ELR (cell line): ENCODE data around the gene SCUBE3.
A peak's percentile ranks its signal among the peaks of the same experiment; 100 is the strongest.

ENCODE experiments used
- DNase-seq: peaks from one replicate; pipeline ENCODE4 v3.0.0-alpha.2; 2015; ENCODE audit warnings: low read depth

The SCUBE3 gene

DNA sequence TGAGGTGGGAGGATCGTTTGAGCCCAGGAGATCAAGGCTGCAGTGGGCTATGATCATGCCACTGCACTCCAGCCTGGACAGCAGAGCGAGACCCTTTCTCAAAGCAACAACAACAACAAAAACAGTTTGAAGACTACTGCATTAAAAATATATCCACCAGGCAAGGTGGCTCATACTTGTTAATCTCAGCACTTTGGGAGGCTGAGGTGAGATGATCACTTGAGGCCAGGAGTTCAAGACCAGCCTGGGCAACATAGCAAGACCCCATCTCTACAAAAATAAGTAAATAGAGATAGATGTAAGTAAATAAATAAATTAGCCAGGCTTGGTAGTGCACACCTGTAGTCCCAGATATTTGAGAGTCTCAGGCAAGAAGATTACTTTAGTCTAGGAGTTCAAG is 58.2 kb downstream of the SCUBE3 start:
- DNase-seq, result no peak

DNA sequence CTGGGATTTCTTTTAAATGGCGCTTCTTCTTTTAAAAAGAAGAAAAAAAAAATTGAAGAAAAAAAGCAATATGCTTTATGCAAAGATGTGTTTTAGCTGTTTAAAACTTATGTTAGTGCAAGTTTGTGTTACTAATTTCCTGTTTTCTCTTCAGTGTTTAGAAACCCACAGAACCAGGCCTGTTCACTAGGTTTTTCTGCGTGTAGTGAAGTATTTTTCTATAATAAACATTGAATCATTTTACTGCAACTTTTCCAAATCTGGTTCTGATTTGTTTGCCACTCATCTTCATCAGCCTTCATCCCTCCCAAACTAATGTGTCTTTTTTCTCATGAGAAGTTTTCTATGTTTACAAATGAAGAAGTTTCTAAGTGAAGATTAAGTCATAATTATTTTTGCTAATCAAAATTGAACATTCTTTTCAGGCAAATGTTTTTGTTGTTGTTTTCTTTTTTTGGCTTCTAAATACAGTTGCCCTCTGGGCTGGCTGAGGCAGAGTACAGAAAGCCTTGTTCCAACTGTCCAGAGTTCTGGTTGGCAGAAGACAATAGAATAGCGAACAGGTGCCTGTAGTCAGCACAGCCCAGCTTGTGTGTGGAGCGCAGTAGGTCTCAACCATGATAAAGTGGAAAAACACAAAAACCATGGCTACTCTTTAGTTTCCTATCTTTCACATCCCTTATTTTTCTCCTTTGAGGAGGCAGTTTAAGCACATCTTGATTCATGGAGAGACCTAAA is 60.2 kb downstream of the SCUBE3 start:
- DNase-seq, result no peak

DNA sequence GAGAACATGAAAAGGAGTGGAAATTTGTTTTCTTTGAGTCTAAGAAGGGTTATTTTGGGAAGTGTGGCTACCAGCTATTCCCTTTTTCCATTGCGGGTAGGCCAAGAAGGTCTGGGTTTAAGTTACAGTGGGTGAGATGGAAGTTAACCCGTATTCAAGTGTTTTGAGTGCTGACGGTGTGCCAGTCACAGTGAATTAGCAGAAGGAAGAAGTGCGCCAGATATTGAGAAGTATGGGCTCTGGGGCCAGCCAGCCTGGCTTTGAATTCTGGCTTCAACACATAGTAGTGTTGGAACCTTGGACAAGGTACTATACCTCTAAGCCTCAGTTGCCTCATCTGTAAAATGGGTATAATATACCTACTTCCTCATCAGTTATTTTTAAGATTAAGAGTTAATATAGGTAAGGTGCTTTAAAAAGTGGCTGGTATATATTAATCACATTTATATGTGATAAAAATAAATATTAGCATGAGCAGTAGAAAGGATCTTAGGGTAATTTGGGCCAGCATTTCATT is 62.0 kb downstream of the SCUBE3 start:
- no peak for DNase-seq

DNA sequence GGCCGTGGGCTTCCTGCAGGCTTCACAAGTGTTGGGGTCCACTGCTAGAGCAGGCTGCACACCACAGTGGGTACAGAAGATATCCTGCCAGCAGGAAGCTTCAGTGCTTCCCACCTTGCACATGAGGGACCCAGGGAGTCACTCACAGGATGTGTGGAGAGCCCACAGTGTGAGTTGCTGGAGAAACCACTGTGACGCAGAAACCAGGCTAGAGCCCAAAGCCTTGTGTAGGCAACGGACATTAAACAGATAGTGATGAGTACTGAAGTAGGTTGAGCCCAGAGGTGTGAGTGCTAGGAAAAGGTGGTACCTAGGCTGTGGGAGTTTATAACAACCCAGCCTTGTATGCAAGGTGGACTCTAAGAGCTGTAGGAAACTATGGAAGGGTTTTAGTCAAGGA is 65.0 kb downstream of the SCUBE3 start:
- DNase-seq, result no peak

DNA sequence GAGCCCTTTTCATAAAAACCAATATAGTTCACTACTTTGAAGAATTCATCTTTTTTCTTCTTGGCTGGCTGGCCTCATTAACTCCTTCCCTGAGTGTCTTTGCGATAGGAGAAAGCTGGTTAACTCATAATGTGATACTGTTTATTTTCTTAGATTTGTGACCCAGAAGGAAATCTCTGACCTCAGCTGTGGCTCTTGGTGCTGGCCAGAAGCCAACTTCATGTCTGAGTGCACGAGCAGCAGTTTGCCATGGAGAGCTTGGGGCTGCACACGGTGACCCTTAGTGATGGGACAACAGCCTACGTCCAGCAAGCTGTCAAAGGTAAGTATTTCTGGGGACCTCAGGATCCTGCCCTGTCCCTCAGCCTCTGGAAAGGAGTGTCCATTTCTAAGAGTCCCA is 67.1 kb downstream of the SCUBE3 start:
- no peak for DNase-seq

DNA sequence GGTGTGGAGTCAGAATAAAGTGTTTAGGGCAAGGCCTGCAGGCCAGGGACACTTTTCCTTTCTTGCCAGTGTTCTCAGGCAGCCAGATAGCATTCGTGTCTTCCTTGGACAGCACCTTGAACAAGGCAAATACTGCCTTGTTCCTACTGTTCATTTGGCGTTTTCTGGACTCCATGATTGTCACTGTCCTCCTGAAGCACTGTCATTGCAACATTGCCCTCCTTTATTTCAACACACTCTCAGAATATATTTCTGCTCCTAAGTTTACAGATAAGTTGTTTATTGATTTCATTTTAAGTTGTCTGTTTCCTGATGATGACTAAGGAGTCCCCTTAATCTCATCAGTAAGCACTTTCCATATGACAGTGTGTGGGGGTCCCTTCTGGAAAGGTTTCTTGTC is 68.7 kb downstream of the SCUBE3 start:
- no peak for DNase-seq

DNA sequence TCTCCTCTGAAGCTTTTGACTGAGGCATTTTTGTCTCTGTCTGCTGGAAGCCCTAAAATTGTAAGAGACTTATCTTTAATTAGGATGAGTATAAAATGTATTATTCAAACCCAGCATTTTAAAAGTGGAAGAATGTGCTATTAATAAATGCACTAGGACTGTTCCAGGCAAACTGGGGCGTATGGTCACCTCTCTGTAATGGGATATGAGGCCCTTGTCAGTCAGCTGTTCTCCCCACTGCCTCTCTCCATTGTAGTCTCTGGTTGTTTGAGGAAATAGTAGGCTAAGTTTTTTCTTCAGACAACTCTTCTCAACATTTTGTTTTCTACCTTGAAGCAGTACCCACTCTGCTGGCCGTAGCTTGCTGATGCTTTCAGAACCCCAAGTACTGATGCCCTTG is 69.6 kb downstream of the SCUBE3 start:
- DNase-seq, result no peak

DNA sequence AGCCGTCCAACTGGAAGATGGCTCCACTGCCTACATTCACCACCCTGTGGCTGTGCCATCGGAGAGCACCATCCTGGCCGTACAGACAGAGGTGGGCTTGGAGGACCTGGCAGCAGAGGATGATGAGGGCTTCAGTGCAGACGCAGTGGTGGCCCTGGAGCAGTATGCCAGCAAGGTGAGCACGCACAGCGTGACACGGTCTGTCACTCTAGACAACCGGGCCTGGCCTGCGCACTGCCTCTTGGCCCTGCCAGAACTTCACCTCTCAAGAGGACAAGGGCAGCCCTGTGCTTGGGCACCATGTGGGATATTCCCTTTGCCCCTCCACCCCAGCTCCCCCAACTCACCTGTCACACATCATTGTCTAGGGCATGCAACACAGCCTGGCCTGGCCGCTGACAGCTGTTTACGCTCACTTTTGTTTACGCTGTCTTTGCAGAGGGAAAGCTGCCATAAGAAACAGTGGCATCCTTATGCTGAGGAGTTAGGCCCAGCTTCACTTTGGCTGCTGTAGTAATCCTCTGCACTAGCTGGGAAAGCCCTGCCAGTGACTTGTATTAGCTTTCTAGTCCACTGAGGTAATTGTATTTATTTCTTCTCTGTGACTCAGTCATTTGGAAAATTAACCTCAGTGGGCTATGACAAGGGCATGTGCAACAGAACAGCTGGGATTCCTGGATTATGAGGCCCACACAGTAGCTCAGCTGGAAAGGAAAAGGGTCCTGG is 74.1 kb downstream of the SCUBE3 start:
- peak; percentile 34 for DNase-seq

DNA sequence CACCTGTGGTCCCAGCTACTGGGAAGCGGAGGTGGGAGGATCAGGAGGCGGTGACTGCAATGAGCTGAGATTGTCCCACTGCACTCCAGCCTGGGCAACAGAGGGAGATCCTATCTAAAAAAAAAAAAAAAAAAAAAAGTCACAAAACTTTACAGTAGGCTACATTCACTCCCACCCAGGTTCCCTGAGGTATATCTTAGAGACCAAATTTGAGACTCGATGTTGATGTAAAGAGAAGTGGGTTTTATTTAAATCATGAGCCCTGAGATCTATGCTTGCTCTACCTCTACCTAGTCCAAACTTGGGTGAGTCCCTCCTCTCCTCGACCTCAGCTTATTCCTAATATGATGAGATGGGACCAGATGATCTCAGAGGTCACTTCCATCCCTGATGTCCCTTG is 75.1 kb downstream of the SCUBE3 start:
- no peak for DNase-seq

DNA sequence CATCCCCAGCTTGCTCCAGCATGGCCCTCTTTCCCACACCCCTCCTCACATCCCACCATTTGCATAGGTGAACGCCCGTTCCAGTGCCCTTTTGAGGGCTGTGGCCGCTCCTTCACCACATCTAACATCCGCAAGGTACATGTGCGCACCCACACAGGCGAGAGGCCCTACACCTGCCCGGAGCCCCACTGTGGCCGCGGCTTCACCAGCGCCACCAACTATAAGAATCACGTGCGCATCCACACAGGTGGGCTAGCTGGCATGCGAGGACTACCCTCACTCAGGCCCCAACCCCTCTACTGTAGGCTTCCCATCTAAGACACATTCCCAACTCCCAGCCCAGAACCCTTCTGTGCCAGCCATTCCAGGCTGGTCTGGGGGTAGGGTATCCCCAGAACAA is 77.7 kb downstream of the SCUBE3 start:
- DNase-seq, result no peak

DNA sequence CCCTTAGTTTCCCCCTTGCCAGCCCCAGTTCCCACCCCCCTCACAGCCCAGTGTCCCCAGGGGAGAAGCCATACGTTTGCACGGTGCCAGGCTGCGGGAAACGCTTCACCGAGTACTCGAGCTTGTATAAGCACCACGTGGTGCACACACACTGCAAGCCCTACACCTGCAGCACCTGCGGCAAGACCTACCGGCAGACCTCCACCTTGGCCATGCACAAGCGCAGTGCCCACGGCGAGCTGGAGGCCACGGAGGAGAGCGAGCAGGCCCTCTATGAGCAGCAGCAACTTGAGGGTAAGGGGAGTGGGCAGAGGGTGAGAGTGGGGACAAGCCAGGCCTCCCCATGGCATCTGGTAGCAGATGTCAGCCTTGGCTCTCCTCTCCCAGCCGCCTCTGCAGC is 78.7 kb downstream of the SCUBE3 start:
- DNase-seq, result no peak

DNA sequence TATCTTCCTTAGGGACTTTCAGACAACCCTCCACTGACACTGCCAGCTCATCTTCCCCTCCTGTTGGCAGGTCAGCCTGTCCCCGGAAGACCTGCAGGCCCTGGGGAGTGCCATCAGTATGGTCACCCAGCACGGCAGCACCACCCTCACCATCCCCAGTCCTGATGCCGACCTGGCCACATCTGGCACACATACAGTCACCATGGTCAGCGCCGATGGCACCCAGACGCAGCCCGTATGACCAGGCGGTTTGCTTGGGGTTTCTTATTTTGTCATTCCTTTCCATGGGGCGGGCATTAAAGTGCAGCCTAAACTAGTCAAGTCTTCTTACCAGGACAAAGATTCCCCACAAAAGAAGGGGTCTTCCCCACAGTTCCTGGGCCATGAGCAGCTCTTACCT is 79.9 kb downstream of the SCUBE3 start:
- DNase-seq, result no peak

DNA sequence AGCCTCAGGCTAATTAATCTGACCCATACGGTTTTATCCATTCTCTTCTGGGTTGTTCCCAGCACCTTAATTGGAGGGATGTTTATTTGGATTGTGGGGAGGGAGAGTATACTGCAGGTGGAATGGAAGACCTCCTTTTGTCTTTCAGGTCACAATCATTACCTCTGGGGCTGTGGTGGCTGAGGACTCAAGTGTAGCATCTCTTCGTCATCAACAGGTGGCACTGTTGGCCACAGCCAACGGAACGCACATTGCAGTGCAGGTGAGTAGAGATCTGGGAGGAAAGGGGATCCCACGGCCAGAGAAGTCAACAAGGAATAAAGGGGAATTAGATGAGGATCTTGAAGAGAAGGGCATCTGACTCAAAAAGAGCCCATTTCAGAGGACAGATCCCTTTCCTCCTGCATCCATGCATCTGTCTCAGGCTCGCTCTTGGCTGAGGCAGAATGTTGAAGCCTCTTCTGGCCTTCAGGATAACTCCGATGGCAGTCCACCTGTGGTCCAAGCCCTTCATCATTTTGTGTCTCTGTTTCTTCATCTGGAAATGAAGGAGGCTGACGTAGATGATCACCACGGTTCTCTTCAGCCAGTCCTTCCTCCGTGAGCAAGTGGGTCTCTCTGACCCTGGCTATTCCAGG is 80.7 kb downstream of the SCUBE3 start:
- peak; percentile 58 for DNase-seq

DNA sequence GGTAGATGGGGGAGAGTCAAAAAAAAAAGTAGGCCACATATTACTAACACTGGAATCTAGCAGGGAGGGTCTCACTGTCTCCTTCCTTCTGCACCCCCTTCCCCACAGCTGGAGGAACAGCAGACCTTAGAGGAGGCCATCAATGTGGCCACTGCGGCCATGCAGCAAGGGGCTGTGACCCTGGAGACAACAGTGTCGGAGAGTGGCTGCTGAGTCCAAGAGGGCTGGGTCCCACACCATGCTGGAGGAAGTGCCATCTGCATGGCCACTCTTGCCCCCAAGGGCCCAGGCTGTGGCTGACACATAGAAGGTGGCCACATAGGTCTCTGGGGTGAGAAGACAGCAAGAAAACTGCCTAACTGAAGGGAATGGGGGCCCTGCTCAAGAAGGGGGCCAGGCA is 81.3 kb downstream of the SCUBE3 start:
- no peak for DNase-seq

DNA sequence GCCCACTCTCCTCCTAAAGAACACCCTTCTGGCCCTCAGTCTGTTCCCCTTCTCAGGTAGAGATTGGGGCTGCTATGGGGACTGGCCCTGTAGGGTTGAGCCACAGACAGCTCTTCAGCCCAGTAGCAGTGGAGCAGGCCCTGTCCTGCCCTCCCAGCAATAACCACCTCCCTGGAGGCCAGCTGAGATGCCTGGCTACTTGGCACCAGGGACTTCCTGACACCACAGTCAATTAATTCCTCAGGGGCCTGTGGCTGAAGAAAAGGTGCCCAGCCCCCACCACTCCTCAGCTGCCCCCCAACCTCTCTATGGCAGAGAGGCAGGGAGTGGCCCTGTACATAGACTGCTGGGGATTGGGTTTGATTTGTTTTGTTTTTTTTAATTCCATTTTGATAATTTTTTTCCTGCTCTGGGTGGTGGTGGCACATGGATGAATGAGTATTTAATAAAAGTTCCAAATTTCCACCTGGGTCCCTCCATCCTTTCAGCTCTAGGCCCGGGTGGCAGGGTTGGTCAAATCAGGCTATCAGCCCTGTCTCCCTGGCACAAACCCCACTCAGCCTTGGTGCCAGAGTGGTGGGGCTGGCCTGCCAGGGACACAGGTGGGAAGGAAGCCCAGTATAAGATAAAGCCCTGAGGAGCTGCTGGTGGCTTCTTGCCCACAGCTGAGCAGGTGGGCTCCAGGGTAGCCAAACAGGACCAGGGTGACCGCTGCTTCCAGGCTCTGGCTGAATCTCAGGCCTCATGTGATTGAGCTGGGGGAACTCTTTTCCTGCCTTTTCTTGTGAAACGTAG is 82.0 kb downstream of the SCUBE3 start:
- DNase-seq, result no peak

DNA sequence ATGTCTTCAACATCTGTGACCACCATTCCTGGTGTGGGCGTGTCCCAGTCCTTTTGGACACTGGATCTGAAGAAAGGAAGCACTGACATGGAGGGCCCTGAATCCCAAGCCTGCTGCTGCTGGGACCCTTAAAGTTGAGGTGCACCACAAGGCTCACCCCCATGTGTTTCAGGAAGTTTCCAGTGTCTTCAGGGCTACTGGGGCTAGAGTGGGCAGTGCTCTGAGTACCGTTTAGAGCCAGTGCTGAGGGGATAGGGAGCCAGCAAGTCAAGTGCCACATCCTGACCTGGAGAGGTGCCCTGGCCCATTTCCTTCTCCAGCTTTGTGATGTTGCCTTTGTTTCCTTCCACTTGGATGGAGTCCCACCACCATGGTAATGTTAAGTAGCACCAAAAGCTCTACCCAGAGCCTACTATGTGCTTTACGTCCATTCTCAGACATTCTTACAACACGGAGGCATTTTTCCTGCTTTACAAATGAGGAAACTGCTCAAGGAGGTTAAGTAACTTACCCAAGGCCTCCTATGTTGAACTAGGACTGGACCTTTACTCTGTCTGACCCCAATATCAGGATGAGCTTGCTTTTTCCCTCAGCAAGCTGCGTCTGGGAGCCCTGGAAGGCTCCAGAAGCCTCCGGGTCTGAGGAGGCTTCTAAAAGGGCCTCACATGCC is 83.3 kb downstream of the SCUBE3 start:
- no peak for DNase-seq

DNA sequence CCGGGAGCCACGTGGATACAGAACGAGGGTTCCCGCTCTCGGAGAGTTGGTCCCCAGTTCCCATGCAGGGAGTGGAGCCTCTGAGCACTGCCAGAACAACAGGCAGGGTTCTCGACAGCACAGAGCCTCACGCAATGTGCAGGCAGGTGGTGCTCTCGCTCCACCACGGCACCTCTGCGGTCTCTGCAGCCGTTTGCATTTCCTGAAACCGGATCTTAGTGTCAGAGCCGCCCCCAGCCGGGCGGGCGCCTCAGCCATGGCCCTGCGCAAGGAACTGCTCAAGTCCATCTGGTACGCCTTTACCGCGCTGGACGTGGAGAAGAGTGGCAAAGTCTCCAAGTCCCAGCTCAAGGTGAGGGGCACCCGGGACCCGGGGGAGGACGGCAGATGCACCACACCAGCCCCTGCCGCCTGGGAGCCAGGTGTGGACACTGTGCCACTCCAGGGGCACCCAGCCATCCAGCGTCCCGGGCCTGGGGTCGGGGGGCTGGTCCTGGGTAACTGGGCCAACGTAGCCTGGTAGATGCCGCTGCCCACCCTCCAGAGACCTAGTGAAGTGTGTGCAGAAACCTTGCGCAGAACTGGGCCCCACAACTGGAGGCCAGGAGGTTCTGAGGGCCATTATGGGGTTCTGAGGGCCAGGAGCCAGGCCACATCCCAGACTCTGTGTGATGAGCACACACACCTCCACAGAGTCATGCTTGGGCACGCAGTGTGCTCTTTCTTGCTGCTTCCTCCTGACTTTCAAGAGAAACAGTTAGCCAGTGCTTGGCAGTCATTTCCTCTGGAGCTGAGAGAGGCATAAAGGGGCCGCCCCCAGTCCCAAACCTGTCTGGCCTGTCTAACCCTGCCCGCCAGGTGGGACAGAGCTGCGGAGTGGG is 84.1 kb downstream of the SCUBE3 start, which contains the start of gene DEF6:
DEF6 (plus strand) TSS at position 218 of the 881 bp plus-strand sequence; CDS start at position 257, 39 bp downstream.
- DNase-seq, result peak; percentile 80

DNA sequence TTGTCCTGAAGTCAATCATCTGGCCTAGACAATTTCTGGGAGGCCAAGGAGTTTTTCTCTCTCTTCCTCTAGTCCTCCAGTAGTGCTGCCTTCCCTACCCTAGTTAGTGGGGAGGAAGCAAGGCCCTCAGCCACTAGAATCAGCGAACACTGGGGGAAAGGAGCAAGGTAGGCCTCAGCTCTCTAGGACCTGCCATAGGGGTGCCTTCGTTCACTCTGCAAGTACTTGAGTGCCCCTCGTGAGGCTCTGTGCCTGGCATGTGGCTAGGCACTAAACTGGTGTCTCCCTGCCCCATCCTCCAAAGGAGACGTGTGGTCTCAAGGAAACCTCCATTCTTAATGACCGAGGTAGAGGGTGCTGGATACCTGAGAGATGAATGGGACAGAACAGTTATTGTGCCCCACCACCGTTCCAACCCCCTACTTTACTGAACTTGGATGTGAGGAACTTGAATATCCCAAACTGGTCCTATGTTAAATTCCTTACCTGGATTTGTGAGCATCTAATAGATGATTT is 84.9 kb downstream of the SCUBE3 start:
- DNase-seq, result no peak

DNA sequence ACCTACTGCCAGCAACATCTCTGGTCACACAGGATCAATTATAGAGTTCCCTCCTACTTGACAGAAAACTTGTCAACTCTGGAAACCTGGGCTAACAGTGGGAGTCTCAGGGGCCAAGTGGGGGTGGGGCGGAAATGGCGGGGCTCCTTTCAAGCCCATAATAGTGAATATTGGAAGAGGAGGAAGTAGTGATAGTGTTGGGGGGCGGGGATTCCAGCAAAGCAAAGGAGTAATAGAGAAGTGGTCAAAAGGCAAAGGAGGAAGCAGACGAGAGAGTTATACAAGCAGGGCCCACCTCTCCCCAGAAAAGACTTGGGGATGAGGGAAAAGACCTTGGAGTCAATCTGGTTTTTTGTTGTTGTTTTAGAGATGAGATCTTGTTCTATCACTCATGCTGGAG is 85.9 kb downstream of the SCUBE3 start:
- no peak for DNase-seq

DNA sequence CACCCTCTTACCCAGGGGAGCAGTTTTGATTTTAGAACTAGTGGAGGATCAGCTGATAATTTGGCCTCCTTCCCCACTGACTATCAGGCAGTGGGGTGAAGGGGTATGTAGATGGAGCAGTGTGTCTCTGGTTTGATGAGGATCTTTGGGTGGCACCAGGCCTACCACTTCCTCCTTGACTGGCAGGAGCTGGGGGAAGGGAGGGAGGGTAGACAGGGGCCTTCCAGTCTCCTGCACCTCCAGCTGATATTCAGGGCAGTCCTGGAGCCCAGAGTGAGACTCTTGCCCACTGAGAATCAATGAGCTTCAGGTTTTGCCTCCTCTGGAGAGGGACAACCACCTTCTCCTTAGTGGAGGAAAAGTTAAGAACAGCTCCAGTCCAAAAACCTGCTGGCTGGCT is 87.1 kb downstream of the SCUBE3 start:
- no peak for DNase-seq
